Astrocyte (in vitro differentiated cells and primary cell): Measurements from ENCODE around the gene CPNE5.

Source experiments
- EZH2 ChIP-seq: IDR thresholded peaks from 2 replicates; pipeline ENCODE4 v1.6.1; 2012; ENCODE audit warnings: mild to moderate bottlenecking, low read length, inconsistent platforms; ENCODE audit not compliant: insufficient read depth
- TF ChIP-seq, protein P1 (sequence below): IDR thresholded peaks from 2 replicates; pipeline ENCODE4 v1.5.1; 2011; ENCODE audit warnings: low read depth, mild to moderate bottlenecking, inconsistent platforms, low read length, moderate library complexity; ENCODE audit not compliant: insufficient read depth

DNA sequence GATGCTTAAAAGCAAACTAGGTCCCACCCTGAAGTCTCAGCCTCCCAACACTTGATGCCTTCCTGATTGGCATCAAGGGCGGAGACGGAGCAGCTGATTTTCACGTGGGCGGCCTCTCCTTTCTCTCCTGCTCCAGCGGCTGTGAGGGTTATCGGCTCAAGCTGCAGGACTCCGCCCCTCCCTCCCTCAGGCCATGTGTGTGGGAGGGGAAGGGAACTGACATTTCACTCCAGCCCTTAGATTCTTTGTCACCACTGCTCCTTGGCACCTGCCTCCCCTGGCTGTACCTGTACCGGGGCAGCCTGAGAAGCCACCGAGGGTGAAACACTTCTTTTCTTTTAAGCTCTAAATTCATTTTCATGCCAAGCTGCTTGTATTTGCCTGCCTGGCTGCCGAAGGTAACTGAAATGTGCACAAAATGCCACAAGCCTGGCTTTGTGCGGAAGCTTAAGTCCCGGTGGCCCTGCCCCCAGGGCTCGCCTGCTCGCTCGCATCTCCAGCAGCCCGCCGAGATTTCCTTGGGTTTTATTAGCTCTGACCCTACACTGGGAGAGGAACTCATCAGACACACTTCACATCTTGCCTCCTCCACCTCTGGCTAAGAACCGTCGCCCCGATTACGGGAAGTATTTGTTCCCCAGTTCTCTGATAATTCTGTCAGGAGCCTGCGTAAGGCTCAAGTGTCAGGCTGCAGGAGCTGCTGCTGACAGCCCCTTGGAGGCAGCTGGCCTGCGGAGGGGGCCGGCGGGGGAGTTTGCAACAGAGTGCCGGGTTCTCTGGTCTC, 9.6 kb upstream of the CPNE5 start:
- TF ChIP-seq, protein P1, sequence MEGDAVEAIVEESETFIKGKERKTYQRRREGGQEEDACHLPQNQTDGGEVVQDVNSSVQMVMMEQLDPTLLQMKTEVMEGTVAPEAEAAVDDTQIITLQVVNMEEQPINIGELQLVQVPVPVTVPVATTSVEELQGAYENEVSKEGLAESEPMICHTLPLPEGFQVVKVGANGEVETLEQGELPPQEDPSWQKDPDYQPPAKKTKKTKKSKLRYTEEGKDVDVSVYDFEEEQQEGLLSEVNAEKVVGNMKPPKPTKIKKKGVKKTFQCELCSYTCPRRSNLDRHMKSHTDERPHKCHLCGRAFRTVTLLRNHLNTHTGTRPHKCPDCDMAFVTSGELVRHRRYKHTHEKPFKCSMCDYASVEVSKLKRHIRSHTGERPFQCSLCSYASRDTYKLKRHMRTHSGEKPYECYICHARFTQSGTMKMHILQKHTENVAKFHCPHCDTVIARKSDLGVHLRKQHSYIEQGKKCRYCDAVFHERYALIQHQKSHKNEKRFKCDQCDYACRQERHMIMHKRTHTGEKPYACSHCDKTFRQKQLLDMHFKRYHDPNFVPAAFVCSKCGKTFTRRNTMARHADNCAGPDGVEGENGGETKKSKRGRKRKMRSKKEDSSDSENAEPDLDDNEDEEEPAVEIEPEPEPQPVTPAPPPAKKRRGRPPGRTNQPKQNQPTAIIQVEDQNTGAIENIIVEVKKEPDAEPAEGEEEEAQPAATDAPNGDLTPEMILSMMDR = no peak
- TF ChIP-seq EZH2 = no peak
